HG03139 (cell line): ENCODE results near the gene IQCH.
"Not testable (repeated sequence)": the region's sequence is repeated elsewhere in the genome, so short reads cannot be mapped to it uniquely, and the experiment has no call there.

Experiments
- ATAC-seq: cut with Tn5 transposase; IDR thresholded peaks from one replicate; pipeline ENCODE4 v1.9.1; 2021; ENCODE audit not compliant: unreplicated experiment

The IQCH gene

GRCh38 chr15:67350042-67350441 lies 95.5 kb downstream of the IQCH start:
- ATAC-seq = no peak

- no peak for ATAC-seq
Measured at GRCh38 chr15:67358391-67358790, 103.8 kb downstream of the IQCH start.

- ATAC-seq = no peak
Measured at GRCh38 chr15:67358812-67359211, 104.2 kb downstream of the IQCH start.

GRCh38 chr15:67359431-67360079 lies 105.0 kb downstream of the IQCH start:
- no peak for ATAC-seq

- ATAC-seq = no peak
Measured at GRCh38 chr15:67361100-67361499, 106.5 kb downstream of the IQCH start.

GRCh38 chr15:67363712-67364111 lies 109.1 kb downstream of the IQCH start:
- not testable (repeated sequence) for ATAC-seq

- ATAC-seq = no peak
Measured at GRCh38 chr15:67365994-67366393, 111.4 kb downstream of the IQCH start.

GRCh38 chr15:67366904-67367303 lies 112.3 kb downstream of the IQCH start:
- no peak for ATAC-seq

GRCh38 chr15:67369359-67369998 lies 114.9 kb downstream of the IQCH start:
- no peak for ATAC-seq

GRCh38 chr15:67370206-67370954 lies 115.8 kb downstream of the IQCH start:
- ATAC-seq = no peak

GRCh38 chr15:67372543-67372942 lies 118.0 kb downstream of the IQCH start:
- ATAC-seq = no peak

GRCh38 chr15:67372986-67373675 lies 118.5 kb downstream of the IQCH start:
- no peak for ATAC-seq

- no peak for ATAC-seq
Measured at GRCh38 chr15:67373971-67374370, 119.4 kb downstream of the IQCH start.

- ATAC-seq = no peak
Measured at GRCh38 chr15:67379530-67379929, 124.9 kb downstream of the IQCH start.

- ATAC-seq = no peak
Measured at GRCh38 chr15:67380921-67381320, 126.3 kb downstream of the IQCH start.

GRCh38 chr15:67381416-67382045 lies 126.9 kb downstream of the IQCH start:
- ATAC-seq = no peak

GRCh38 chr15:67382723-67383122 lies 128.1 kb downstream of the IQCH start:
- ATAC-seq = no peak

GRCh38 chr15:67383899-67384298 lies 129.3 kb downstream of the IQCH start:
- ATAC-seq = no peak

- no peak for ATAC-seq
Measured at GRCh38 chr15:67384761-67385160, 130.2 kb downstream of the IQCH start.

- ATAC-seq = no peak
Measured at GRCh38 chr15:67385971-67386370, 131.4 kb downstream of the IQCH start.

GRCh38 chr15:67386947-67387346 lies 132.4 kb downstream of the IQCH start:
- no peak for ATAC-seq
